Smooth muscle cell (in vitro differentiated cells): Measurements from ENCODE around the gene ATF2. TPM values are rescaled to one million over a fixed set of nuclear protein-coding genes. Genes with fewer than 3 reads are reported as not detected.
A peak's percentile ranks its signal among the peaks of the same experiment; 100 is the strongest.

Experiments
- DNase-seq: peaks from one replicate; lab custom pipeline; 2025; ENCODE audit not compliant: unreplicated experiment; lab: John Stamatoyannopoulos, UW
- H2AFZ ChIP-seq: fragments of 200-600 bp; sonication (generic); 2 replicates; pipeline ENCODE4 v1.6.0; 2016; ENCODE audit warnings: antibody characterized with exemption, low read depth, mild to moderate bottlenecking
- H3F3A ChIP-seq: fragments of 200-600 bp; sonication (generic); 2 replicates; pipeline ENCODE4 v1.6.0; 2017; ENCODE audit warnings: antibody characterized with exemption, low read depth
- H3K27ac ChIP-seq: fragments of 200-600 bp; sonication (generic); 2 replicates; pipeline ENCODE4 v1.5.1; 2016; ENCODE audit warnings: low read depth, mild to moderate bottlenecking
- H3K27me3 ChIP-seq: fragments of 200-600 bp; sonication (generic); 2 replicates; pipeline ENCODE4 v1.6.1; 2016; ENCODE audit warnings: low read depth, mild to moderate bottlenecking
- H3K36me3 ChIP-seq: fragments of 200-600 bp; sonication (generic); 2 replicates; pipeline ENCODE4 v1.5.1; 2016; ENCODE audit warnings: low read depth
- H3K4me1 ChIP-seq: fragments of 200-600 bp; sonication (generic); 2 replicates; pipeline ENCODE4 v1.5.1; 2016; ENCODE audit warnings: low read depth
- H3K4me2 ChIP-seq: fragments of 200-600 bp; sonication (generic); 2 replicates; pipeline ENCODE4 v1.6.0; 2016; ENCODE audit warnings: mild to moderate bottlenecking
- H3K4me3 ChIP-seq: fragments of 200-600 bp; sonication (generic); 2 replicates; pipeline ENCODE4 v1.5.1; 2016; ENCODE audit warnings: mild to moderate bottlenecking
- H3K79me2 ChIP-seq: fragments of 200-600 bp; sonication (generic); 2 replicates; pipeline ENCODE4 v1.6.0; 2016; ENCODE audit warnings: low read depth, mild to moderate bottlenecking
- H3K9ac ChIP-seq: fragments of 200-600 bp; sonication (generic); 2 replicates; pipeline ENCODE4 v1.6.0; 2016; ENCODE audit warnings: low read depth
- H3K9me3 ChIP-seq: fragments of 200-600 bp; sonication (generic); replicated peaks from 2 replicates; pipeline ENCODE4 v1.5.1; 2016; ENCODE audit warnings: low read depth
- H4K20me1 ChIP-seq: fragments of 200-600 bp; sonication (generic); 2 replicates; pipeline ENCODE4 v1.6.0; 2016; ENCODE audit warnings: low read depth
- CTCF ChIP-seq: fragments of 200-600 bp; sonication (generic); IDR thresholded peaks from 2 replicates; pipeline ENCODE4 v1.5.1; 2017; ENCODE audit warnings: borderline replicate concordance, mild to moderate bottlenecking, antibody characterized with exemption; ENCODE audit not compliant: insufficient read depth, poor library complexity, severe bottlenecking
- WGBS: methylation state at CpG from one replicate; pipeline ENCODE4 v1.1.7; 2016; ENCODE audit warnings: low lambda C conversion rate; 5-methylcytosine and 5-hydroxymethylcytosine counted together
- polyA plus RNA-seq: library from polyadenylated mRNA; unstranded; fragments of >200 nt; fragmentation: Nextera tagmentation; extraction: Ambion mirVana; gene quantifications from 2 replicates; pipeline ENCODE4 v1.2.1, GENCODE V29; 2016
- total RNA-seq: library from RNA; depleted of rRNA; stranded (reverse); fragments of >200 nt; gene quantifications from 2 replicates; pipeline ENCODE4 v1.2.3, GENCODE V29; 2014

ATF2 gene
- total and polyA plus RNA-seq, 2 experiments from 2014 or later = 28.0 to 59.6 TPM

GRCh38 chr2:175180701-175181103, 12.7 kb upstream of the ATF2 start:
- Histone ChIP-seq H3K9ac (peak overlapping the region; percentile 94), H3K27ac (peak overlapping the region; percentile 59), H3K4me3 (peak overlapping the region; percentile 89), H2AFZ (peak overlapping the region; percentile 99), H3K4me1 (peaks cover 11% of the 10 kb centered on the region), H3F3A (peaks cover 5% of the 10 kb centered on the region), H3K79me2 (peaks cover 30% of the 10 kb centered on the region), H3K36me3 (peaks cover 25% of the 10 kb centered on the region), H3K4me2 (peak overlapping the region; percentile 98), H4K20me1 (peaks cover 42% of the 10 kb centered on the region), H3K27me3 (no peaks in the 10 kb centered on the region), H3K9me3 (no peaks in the 10 kb centered on the region)
- WGBS = 7% methylated on average over 10 of the region's 10 CpGs
- no peak for TF ChIP-seq CTCF
- peak; percentile 30 for DNase-seq

GRCh38 chr2:175176624-175177023, 8.6 kb upstream of the ATF2 start:
- Histone ChIP-seq H3K79me2 (peaks cover 26% of the 10 kb centered on the region), H2AFZ (no peak overlapping the region), H3K4me2 (no peak overlapping the region), H4K20me1 (peaks cover 43% of the 10 kb centered on the region), H3F3A (peaks cover 5% of the 10 kb centered on the region), H3K27me3 (no peaks in the 10 kb centered on the region), H3K4me3 (no peak overlapping the region), H3K36me3 (peaks cover 28% of the 10 kb centered on the region), H3K27ac (no peak overlapping the region), H3K4me1 (peaks cover 8% of the 10 kb centered on the region), H3K9me3 (no peaks in the 10 kb centered on the region), H3K9ac (no peak overlapping the region)
- WGBS = 78% methylated on average over 5 of the region's 5 CpGs
- TF ChIP-seq CTCF = no peak
- DNase-seq = no peak

- Histone ChIP-seq H3K4me3 (no peak overlapping the region), H4K20me1 (peaks cover 43% of the 10 kb centered on the region), H3F3A (peaks cover 5% of the 10 kb centered on the region), H3K27ac (no peak overlapping the region), H3K79me2 (peaks cover 20% of the 10 kb centered on the region), H3K4me2 (no peak overlapping the region), H3K9ac (no peak overlapping the region), H3K36me3 (peaks cover 28% of the 10 kb centered on the region), H3K27me3 (no peaks in the 10 kb centered on the region), H3K4me1 (peaks cover 8% of the 10 kb centered on the region), H3K9me3 (no peaks in the 10 kb centered on the region), H2AFZ (no peak overlapping the region)
- no peak for TF ChIP-seq CTCF
- WGBS = 94% methylated on average over 1 of the region's 1 CpG
- no peak for DNase-seq
Measured at GRCh38 chr2:175175896-175176295, 7.9 kb upstream of the ATF2 start.

GRCh38 chr2:175175320-175175719, 7.3 kb upstream of the ATF2 start:
- Histone ChIP-seq H4K20me1 (peaks cover 40% of the 10 kb centered on the region), H3K36me3 (peaks cover 28% of the 10 kb centered on the region), H3K79me2 (peaks cover 14% of the 10 kb centered on the region), H2AFZ (no peak overlapping the region), H3K27ac (no peak overlapping the region), H3K9me3 (no peaks in the 10 kb centered on the region), H3F3A (peaks cover 5% of the 10 kb centered on the region), H3K4me1 (peaks cover 5% of the 10 kb centered on the region), H3K27me3 (no peaks in the 10 kb centered on the region), H3K4me3 (no peak overlapping the region), H3K4me2 (no peak overlapping the region), H3K9ac (no peak overlapping the region)
- no peak for DNase-seq
- no peak for TF ChIP-seq CTCF
- 93% methylated on average over 2 of the region's 2 CpGs for WGBS
